Activated naive CD4-positive, alpha-beta T cell treated with anti-CD3 and anti-CD28 coated beads for 36 hours (primary cell): ENCODE measurements around the gene EXO1. TPM values are rescaled to one million over a fixed set of nuclear protein-coding genes. Genes with fewer than 3 reads are reported as not detected.
"Not testable (repeated sequence)": the region's sequence is repeated elsewhere in the genome, so short reads cannot be mapped to it uniquely, and the experiment has no call there.

ENCODE experiments used
- CTCF ChIA-PET: fragments of 350-600 bp; sonication (Branson Sonifier 250); formaldehyde crosslinking; loops from one replicate; lab custom pipeline; 2021; ENCODE audit warnings: antibody characterized with exemption; lab: Charles Lee
- DNase-seq: peaks from one replicate; pipeline ENCODE4 v3.0.0-alpha.2; 2020
- H3K27ac Mint-ChIP-seq: one replicate; pipeline ENCODE4 v1.8.0; 2021; ENCODE audit warnings: mild to moderate bottlenecking, mixed read lengths
- H3K27me3 Mint-ChIP-seq: one replicate; pipeline ENCODE4 v1.8.0; 2021; ENCODE audit warnings: low read depth, mixed read lengths
- H3K36me3 Mint-ChIP-seq: one replicate; pipeline ENCODE4 v1.8.0; 2021; ENCODE audit warnings: low read depth, mixed read lengths
- H3K4me1 Mint-ChIP-seq: one replicate; pipeline ENCODE4 v1.8.0; 2021; ENCODE audit warnings: low read depth, mixed read lengths
- H3K4me3 Mint-ChIP-seq: one replicate; pipeline ENCODE4 v1.8.0; 2021; ENCODE audit warnings: mild to moderate bottlenecking, moderate library complexity, mixed read lengths
- H3K9me3 Mint-ChIP-seq: one replicate; pipeline ENCODE4 v1.8.0; 2021; ENCODE audit warnings: mixed read lengths
- intact Hi-C: fragments of 100-400 bp; cut with micrococcal nuclease; formaldehyde crosslinking; loops from one replicate; pipeline ENCODE4 v1.15.1; 2023
- total RNA-seq, 2 experiments: library from RNA; stranded (reverse); gene quantifications; one replicate each; pipeline ENCODE4 v1.2.3, GENCODE V29; 2021

The EXO1 gene
- total RNA-seq, 2 experiments from 2014 or later, result 55.3 to 59.6 TPM

DNA sequence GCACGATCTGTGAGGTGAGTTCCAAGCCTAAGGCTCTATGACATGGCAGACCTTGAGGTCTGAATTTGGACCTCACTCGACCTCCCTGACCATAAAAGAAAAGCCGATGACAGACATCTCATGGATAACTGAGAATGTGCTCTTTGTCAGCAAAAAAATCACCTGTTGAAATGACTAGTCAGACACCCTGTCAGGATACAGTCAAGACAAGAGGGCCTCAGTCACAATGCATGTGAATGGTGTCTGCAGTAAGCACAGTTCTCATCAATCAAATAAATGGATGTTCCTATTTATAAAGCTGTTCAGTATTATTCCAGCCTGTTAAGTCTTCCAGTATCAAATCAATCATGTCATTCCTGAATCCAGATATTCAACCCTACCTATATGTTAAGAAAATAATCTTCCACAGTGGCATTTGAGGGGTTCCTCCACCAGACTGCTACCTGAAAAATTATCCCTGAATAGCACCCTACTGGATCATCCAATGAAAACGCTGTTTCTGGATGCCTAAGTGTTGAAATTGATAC lies 28.6 kb upstream of the EXO1 start:
- intact Hi-C loops, result no loop called here
- DNase-seq, result no peak
- no peaks in the 10 kb centered on the region for H3K9me3 Mint-ChIP-seq
- no peaks in the 10 kb centered on the region for H3K36me3 Mint-ChIP-seq
- H3K27ac Mint-ChIP-seq, result no peak overlapping the region
- H3K27me3 Mint-ChIP-seq, result peaks cover 3% of the 10 kb centered on the region
- H3K4me3 Mint-ChIP-seq, result no peak overlapping the region
- H3K4me1 Mint-ChIP-seq, result no peaks in the 10 kb centered on the region
- CTCF ChIA-PET, result no interaction called here

DNA sequence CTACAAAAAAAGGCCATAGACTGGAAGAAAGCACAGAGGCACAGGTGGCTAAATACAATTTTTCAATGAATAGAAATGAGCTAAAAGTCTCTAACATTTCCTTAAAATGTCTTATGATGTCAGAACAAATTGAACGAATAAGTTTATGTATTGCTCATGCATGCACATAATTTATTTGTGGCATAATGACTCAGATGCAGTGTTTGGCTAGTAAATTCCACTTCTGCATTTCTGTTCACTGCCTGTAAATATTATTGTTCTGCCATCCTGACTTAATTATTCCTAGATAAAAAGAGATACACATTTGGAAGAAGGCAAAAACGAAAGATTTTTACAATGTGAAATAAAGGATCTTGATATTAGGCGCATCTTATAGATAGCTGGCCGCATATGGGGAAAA lies 26.6 kb upstream of the EXO1 start:
- H3K36me3 Mint-ChIP-seq, result no peaks in the 10 kb centered on the region
- no peak for DNase-seq
- CTCF ChIA-PET, result interaction anchor here (0.6 kb wide), 1 partner anchor 169 kb away, joined by 3 read pairs; no protein-coding TSS in a partner anchor
- H3K4me3 Mint-ChIP-seq, result no peak overlapping the region
- no peak overlapping the region for H3K27ac Mint-ChIP-seq
- H3K27me3 Mint-ChIP-seq, result peaks cover 4% of the 10 kb centered on the region
- H3K4me1 Mint-ChIP-seq, result no peaks in the 10 kb centered on the region
- intact Hi-C loops, result no loop called here
- H3K9me3 Mint-ChIP-seq, result no peaks in the 10 kb centered on the region

DNA sequence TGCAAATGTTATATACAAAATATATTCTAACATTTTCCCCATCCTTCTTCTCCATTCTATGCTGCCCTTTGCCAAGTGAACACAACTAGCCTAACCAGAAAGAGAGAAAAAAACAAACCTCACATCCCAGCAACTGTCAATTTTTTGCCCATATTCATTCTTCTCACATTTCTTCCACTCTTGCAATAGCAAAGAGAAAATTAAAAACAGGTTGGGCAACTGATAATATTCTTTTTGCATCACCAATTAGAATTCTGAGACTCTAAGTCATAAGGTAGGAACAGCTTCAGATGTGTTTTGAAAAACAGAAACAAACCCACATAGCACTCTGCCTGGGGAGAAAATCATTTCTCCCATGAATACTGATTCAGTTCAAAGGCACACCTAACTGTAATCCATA lies 25.2 kb upstream of the EXO1 start:
- no peak for DNase-seq
- no peaks in the 10 kb centered on the region for H3K36me3 Mint-ChIP-seq
- no peaks in the 10 kb centered on the region for H3K4me1 Mint-ChIP-seq
- no peak overlapping the region for H3K4me3 Mint-ChIP-seq
- H3K9me3 Mint-ChIP-seq, result no peaks in the 10 kb centered on the region
- peaks cover 3% of the 10 kb centered on the region for H3K27me3 Mint-ChIP-seq
- CTCF ChIA-PET, result no interaction called here
- intact Hi-C loops, result no loop called here
- no peak overlapping the region for H3K27ac Mint-ChIP-seq

GRCh38 chr1:241823925-241824324 lies 24.1 kb upstream of the EXO1 start:
- Mint-ChIP-seq H3K4me3 (no peak overlapping the region), H3K27me3 (peaks cover 3% of the 10 kb centered on the region), H3K4me1 (no peaks in the 10 kb centered on the region), H3K27ac (no peak overlapping the region), H3K9me3 (no peaks in the 10 kb centered on the region), H3K36me3 (no peaks in the 10 kb centered on the region)
- intact Hi-C loops, result no loop called here
- CTCF ChIA-PET, result no interaction called here
- no peak for DNase-seq

GRCh38 chr1:241825581-241825980 lies 22.4 kb upstream of the EXO1 start:
- H3K4me1 Mint-ChIP-seq, result no peaks in the 10 kb centered on the region
- H3K36me3 Mint-ChIP-seq, result no peaks in the 10 kb centered on the region
- intact Hi-C loops, result no loop called here
- CTCF ChIA-PET, result no interaction called here
- H3K4me3 Mint-ChIP-seq, result no peak overlapping the region
- DNase-seq, result no peak
- H3K27ac Mint-ChIP-seq, result no peak overlapping the region
- H3K27me3 Mint-ChIP-seq, result peaks cover 3% of the 10 kb centered on the region
- no peaks in the 10 kb centered on the region for H3K9me3 Mint-ChIP-seq

DNA sequence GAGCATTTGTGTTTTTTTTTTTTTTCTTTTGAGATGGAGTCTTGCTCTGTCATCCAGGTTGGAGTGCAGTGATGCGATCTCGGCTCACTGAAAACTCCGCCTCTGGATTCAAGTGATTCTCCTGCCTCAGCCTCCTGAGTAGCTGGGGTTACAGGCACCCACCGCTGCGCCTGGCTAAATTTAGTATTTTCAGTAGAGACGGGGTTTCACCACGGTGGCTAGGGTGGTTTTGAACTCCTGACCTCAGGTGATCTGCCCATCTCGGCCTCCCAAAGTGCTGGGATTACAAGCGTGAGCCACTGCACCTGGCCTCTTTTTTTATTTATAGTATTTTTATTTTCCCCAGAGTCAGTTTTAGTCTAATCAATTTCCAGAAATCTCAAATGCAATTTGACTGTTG lies 21.4 kb upstream of the EXO1 start:
- H3K27ac Mint-ChIP-seq, H3K36me3 Mint-ChIP-seq, CTCF ChIA-PET, H3K4me3 Mint-ChIP-seq, DNase-seq, intact Hi-C loops, H3K9me3 Mint-ChIP-seq, H3K27me3 Mint-ChIP-seq, H3K4me1 Mint-ChIP-seq: not testable (repeated sequence)

DNA sequence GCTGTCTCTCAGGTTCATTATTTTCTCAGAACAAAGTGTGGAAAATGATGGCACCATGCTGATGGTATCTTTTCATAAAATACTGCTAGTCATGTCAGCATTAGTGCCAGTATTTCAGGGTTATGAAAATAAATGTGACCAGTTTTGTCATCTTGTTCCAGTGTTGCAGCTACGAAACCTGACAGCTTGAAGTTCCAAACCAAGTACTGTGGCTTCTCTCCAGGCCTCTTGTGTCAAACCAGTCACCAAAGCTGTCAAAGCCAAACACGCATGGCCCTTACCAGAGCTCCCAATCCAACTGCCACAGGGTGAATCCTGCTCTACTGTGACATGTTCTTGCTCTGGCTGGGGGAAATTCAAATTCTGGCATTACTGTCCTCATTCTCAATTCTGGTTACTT lies 20.7 kb upstream of the EXO1 start:
- Mint-ChIP-seq H3K9me3 (no peaks in the 10 kb centered on the region), H3K27ac (no peak overlapping the region), H3K4me1 (no peaks in the 10 kb centered on the region), H3K27me3 (peaks cover 3% of the 10 kb centered on the region), H3K4me3 (no peak overlapping the region), H3K36me3 (no peaks in the 10 kb centered on the region)
- no peak for DNase-seq
- intact Hi-C loops, result no loop called here
- CTCF ChIA-PET, result no interaction called here

GRCh38 chr1:241828463-241829021 lies 19.5 kb upstream of the EXO1 start:
- Mint-ChIP-seq H3K9me3 (no peaks in the 10 kb centered on the region), H3K27ac (no peak overlapping the region), H3K4me3 (no peak overlapping the region), H3K36me3 (no peaks in the 10 kb centered on the region), H3K4me1 (no peaks in the 10 kb centered on the region), H3K27me3 (peaks cover 3% of the 10 kb centered on the region)
- intact Hi-C loops, result no loop called here
- CTCF ChIA-PET, result no interaction called here
- no peak for DNase-seq

- intact Hi-C loops, result no loop called here
- DNase-seq, result no peak
- Mint-ChIP-seq H3K27ac (no peak overlapping the region), H3K4me3 (no peak overlapping the region), H3K9me3 (no peaks in the 10 kb centered on the region), H3K27me3 (peaks cover 3% of the 10 kb centered on the region), H3K4me1 (no peaks in the 10 kb centered on the region), H3K36me3 (no peaks in the 10 kb centered on the region)
- CTCF ChIA-PET, result interaction anchor here (1.4 kb wide), 1 partner anchor 9 kb away, joined by 4 read pairs; no protein-coding TSS in a partner anchor
These were observed 18.5 kb upstream of the EXO1 start for GRCh38 chr1:241829468-241829867.

DNA sequence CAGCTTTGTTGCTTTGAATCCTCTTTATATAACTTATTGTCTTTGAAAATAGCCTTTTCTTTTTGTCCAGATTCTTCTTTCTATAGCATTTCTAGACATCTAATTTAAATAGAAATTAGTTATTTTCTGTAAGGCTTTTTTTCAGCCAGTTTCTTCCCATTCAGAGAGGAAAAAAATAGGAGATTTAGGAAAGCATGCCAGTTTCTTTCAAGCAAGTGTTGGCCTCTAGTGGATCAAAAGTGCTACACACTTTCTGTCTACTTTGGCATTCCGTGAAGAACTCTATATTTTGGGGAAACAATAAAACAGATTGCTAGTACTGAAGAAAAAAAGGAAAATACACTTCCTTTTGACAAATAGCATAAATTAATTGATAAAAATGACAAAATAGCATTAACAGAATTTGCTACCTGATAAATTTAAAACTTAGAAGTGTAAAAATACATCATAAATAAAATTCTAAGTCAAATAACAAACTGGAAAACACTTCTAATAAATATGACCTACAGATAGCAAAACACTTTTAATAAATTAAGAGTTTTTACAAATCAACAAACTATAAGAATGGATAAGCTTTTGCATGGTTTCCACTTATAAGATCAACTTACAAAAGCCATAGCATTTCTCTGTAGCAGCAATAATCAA lies 13.1 kb upstream of the EXO1 start:
- no peak for DNase-seq
- Mint-ChIP-seq H3K4me3 (no peak overlapping the region), H3K9me3 (no peaks in the 10 kb centered on the region), H3K27ac (no peak overlapping the region), H3K27me3 (no peaks in the 10 kb centered on the region), H3K36me3 (no peaks in the 10 kb centered on the region), H3K4me1 (peaks cover 11% of the 10 kb centered on the region)
- intact Hi-C loops, result loop anchor here (1.0 kb wide), 2 partner anchors 224 to 304 kb away; no protein-coding TSS in a partner anchor
- CTCF ChIA-PET, result interaction anchor here (0.7 to 2.7 kb wide), 5 partner anchors 8 to 224 kb away, joined by 3 to 17 read pairs (median 3); no protein-coding TSS in a partner anchor

- intact Hi-C loops, result no loop called here
- H3K9me3 Mint-ChIP-seq, result no peaks in the 10 kb centered on the region
- H3K36me3 Mint-ChIP-seq, result no peaks in the 10 kb centered on the region
- DNase-seq, result no peak
- H3K4me1 Mint-ChIP-seq, result peaks cover 12% of the 10 kb centered on the region
- no peak overlapping the region for H3K27ac Mint-ChIP-seq
- H3K4me3 Mint-ChIP-seq, result no peak overlapping the region
- H3K27me3 Mint-ChIP-seq, result no peaks in the 10 kb centered on the region
- CTCF ChIA-PET, result interaction anchor here (0.6 kb wide), 1 partner anchor 95 kb away, joined by 5 read pairs; no protein-coding TSS in a partner anchor
These were observed 11.1 kb upstream of the EXO1 start for GRCh38 chr1:241836941-241837340.

DNA sequence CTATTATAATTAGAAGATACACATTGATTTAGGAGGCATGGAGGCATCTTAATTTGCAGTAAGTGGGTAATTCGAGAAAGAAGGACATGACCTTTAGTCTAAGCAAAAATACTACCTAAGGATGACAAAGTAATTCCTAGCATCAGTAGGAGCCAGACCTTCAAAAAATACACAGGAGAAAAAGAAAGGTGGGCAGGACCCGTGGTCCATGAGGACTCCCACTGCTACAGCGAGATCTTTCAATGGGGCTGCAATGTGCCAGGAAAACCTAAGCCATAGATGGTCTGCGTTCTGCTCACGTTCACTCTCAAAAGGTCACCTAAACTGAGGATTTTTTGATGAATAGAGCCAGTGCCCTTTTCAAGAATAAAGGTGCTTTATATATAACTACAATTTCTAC lies 10.6 kb upstream of the EXO1 start:
- Mint-ChIP-seq H3K27me3 (no peaks in the 10 kb centered on the region), H3K9me3 (no peaks in the 10 kb centered on the region), H3K4me1 (peaks cover 12% of the 10 kb centered on the region), H3K27ac (no peak overlapping the region), H3K36me3 (no peaks in the 10 kb centered on the region), H3K4me3 (no peak overlapping the region)
- CTCF ChIA-PET, result interaction anchor here (1.0 kb wide), 1 partner anchor 10 kb away, joined by 3 read pairs; no protein-coding TSS in a partner anchor
- no peak for DNase-seq
- intact Hi-C loops, result no loop called here

GRCh38 chr1:241837901-241838300 lies 10.1 kb upstream of the EXO1 start:
- no peaks in the 10 kb centered on the region for H3K36me3 Mint-ChIP-seq
- H3K9me3 Mint-ChIP-seq, result no peaks in the 10 kb centered on the region
- H3K27ac Mint-ChIP-seq, result no peak overlapping the region
- H3K4me1 Mint-ChIP-seq, result peaks cover 12% of the 10 kb centered on the region
- CTCF ChIA-PET, result interaction anchor here (1.0 to 1.4 kb wide), 4 partner anchors 8 to 227 kb away, joined by 3 to 5 read pairs (median 4); no protein-coding TSS in a partner anchor
- no peak overlapping the region for H3K4me3 Mint-ChIP-seq
- intact Hi-C loops, result no loop called here
- DNase-seq, result no peak
- no peaks in the 10 kb centered on the region for H3K27me3 Mint-ChIP-seq
